Frontal cortex (tissue), 1 donor: Measurements from ENCODE around the gene RAB44. TPM values are rescaled to one million over a fixed set of nuclear protein-coding genes. Genes with fewer than 3 reads are reported as not detected.

Experiments
- small RNA-seq: library from RNA; depleted of rRNA; stranded (forward); fragments of <200 nt; gene quantifications from one replicate; pipeline ENCODE3, GENCODE V24; 2014
- total RNA-seq: library from RNA; depleted of rRNA; stranded (reverse); fragments of >200 nt; gene quantifications from one replicate; pipeline ENCODE4 v1.2.3, GENCODE V29; 2014

Gene RAB44
- total RNA-seq, 1 donor from 2014 or later: not detected

Small RNA genes within 50 kb of the gene (small RNA-seq; reads per million reads assigned to genes)
- not detected for gene RF00019

Other genes starting within 250 kb of the RAB44 start
- gene STK38, start 150.3 kb upstream of the RAB44 start, total RNA-seq: 9.8 TPM
- gene SRSF3, start 103.5 kb upstream of the RAB44 start, total RNA-seq: 217 TPM
- 2.0 TPM for gene CDKN1A, start 19.1 kb upstream of the RAB44 start, total RNA-seq
- 12.6 TPM for gene CPNE5, start 141.6 kb downstream of the RAB44 start, total RNA-seq
- 40.8 TPM for gene PPIL1, start 177.0 kb downstream of the RAB44 start, total RNA-seq
- 28.9 TPM for gene C6orf89, start 188.1 kb downstream of the RAB44 start, total RNA-seq